Nephron progenitor cell (in vitro differentiated cells): ENCODE data around the gene DAG1.

Experiments used
- DNase-seq: peaks from one replicate; pipeline ENCODE4 v3.0.0; 2021
- H3K27ac Mint-ChIP-seq: 2 replicates; pipeline ENCODE4 v1.8.0; 2021; ENCODE audit warnings: mild to moderate bottlenecking, moderate library complexity, mixed read lengths
- H3K27me3 Mint-ChIP-seq: 2 replicates; pipeline ENCODE4 v1.8.0; 2021; ENCODE audit warnings: mild to moderate bottlenecking, low read depth, mixed read lengths; ENCODE audit not compliant: poor library complexity
- H3K36me3 Mint-ChIP-seq: 2 replicates; pipeline ENCODE4 v1.8.0; 2021; ENCODE audit warnings: low read depth, mixed read lengths
- H3K4me1 Mint-ChIP-seq: 2 replicates; pipeline ENCODE4 v1.8.0; 2021; ENCODE audit warnings: mixed read lengths
- H3K4me3 Mint-ChIP-seq: 2 replicates; pipeline ENCODE4 v1.8.0; 2021; ENCODE audit warnings: mild to moderate bottlenecking, moderate library complexity, mixed read lengths
- H3K9me3 Mint-ChIP-seq: 2 replicates; pipeline ENCODE4 v1.8.0; 2021; ENCODE audit warnings: mild to moderate bottlenecking, moderate library complexity, mixed read lengths
- CTCF ChIP-seq: fragments of 200-600 bp; sonication (generic); IDR thresholded peaks from 2 replicates; pipeline ENCODE4 v1.5.0; 2021; ENCODE audit warnings: antibody characterized with exemption

The DAG1 gene

GRCh38 chr3:49469936-49470713, at the start of gene DAG1:
Gene DAG1 (plus strand): TSS chr3:49470267. CDS start chr3:49510535, 40,268 bp downstream.
- DNase-seq: peak; percentile 99
- TF ChIP-seq CTCF: no peak
- H3K4me3 Mint-ChIP-seq: peak within 1 kb of the TSS; percentile 92
- H3K9me3 Mint-ChIP-seq: peaks cover 11% of the 10 kb centered on the region
- peak within 1 kb of the TSS; percentile 98 for H3K27ac Mint-ChIP-seq
- H3K27me3 Mint-ChIP-seq: peaks cover 10% of the 10 kb centered on the region
- H3K36me3 Mint-ChIP-seq: peaks cover 25% of the 10 kb centered on the region
- peaks cover 30% of the 10 kb centered on the region for H3K4me1 Mint-ChIP-seq

- TF ChIP-seq CTCF: no peak
- peaks cover 19% of the 10 kb centered on the region for H3K4me1 Mint-ChIP-seq
- peak overlapping the region; percentile 95 for H3K4me3 Mint-ChIP-seq
- H3K27ac Mint-ChIP-seq: peak overlapping the region; percentile 66
- H3K27me3 Mint-ChIP-seq: no peaks in the 10 kb centered on the region
- H3K9me3 Mint-ChIP-seq: no peaks in the 10 kb centered on the region
- no peak for DNase-seq
- H3K36me3 Mint-ChIP-seq: peaks cover 20% of the 10 kb centered on the region
Observed at GRCh38 chr3:49421890-49422378, 48.1 kb upstream of the DAG1 start.

DNA sequence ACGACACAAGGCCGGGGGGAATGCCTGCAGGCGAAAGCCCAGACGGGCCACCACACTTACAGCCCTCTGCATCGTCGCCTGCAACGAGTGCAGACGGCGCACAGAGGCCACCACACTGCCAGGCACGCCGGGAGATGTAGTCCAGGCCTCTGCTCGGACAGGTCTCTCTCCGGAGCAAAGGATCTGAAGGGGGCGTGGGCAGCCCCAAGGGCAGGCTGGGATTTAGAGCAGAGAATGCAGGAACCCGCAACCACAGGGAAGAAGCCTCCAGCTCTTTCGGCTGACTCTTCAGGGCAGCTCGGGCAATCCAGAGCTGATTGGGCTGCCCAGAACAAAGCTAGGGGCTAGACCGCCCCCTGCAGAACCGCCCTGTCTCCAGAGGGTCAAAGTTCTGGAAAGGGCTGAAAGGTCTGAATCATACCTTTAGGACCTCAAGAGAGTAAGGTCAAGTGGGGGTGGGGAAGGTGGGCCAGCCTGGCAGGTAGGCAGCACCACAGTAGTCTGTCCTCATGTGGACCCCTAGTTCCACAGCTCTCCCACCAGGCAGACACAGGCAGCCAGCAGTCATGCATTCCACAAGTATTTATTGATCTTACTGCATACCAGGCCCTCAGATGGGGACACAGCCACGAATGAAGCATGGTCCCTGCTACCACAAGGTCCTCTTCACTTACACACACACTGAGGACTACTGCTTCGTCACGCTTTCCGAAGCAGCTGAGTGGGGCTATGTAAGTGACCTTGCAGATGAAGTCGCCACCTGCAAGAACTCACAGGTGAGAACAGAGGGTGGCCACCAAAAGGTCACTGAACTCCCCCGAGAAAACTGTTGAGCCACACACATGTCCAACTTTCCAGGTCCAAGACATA, 47.5 kb upstream of the DAG1 start, which contains the start of gene AMT:
Gene AMT (minus strand): TSS at position 95 of the 870 bp plus-strand sequence. CDS start 23 bp downstream, at position 72.
- Mint-ChIP-seq H3K4me3 (peak within 1 kb of the TSS; percentile 95), H3K27me3 (no peaks in the 10 kb centered on the region), H3K4me1 (peaks cover 19% of the 10 kb centered on the region), H3K36me3 (peaks cover 20% of the 10 kb centered on the region), H3K27ac (peak within 1 kb of the TSS; percentile 66), H3K9me3 (no peaks in the 10 kb centered on the region)
- DNase-seq: peak; percentile 74
- no peak for TF ChIP-seq CTCF

DNA sequence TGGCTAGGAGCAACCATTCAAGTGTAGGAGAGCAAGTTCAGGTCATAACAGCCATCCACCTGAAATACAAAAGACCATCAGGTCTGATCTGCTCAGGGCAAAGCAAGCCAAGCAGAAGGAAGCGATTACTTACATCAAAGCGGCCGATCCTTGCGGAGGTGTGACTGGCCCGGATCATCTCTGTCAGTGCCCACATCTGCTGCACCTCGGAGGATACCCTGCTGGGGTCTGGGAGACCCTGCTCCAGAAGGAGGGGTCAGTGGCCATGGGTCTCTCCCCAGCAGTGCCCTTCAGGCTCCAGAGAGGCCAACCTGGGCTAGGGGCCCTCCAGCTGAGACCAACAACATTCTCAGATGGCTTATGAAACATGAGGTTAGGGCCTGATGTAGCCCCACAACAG, 45.3 kb upstream of the DAG1 start:
- no peaks in the 10 kb centered on the region for H3K9me3 Mint-ChIP-seq
- no peaks in the 10 kb centered on the region for H3K27me3 Mint-ChIP-seq
- no peak for DNase-seq
- no peak overlapping the region for H3K27ac Mint-ChIP-seq
- peaks cover 15% of the 10 kb centered on the region for H3K36me3 Mint-ChIP-seq
- TF ChIP-seq CTCF: no peak
- H3K4me3 Mint-ChIP-seq: no peak overlapping the region
- H3K4me1 Mint-ChIP-seq: peaks cover 29% of the 10 kb centered on the region

GRCh38 chr3:49427586-49427985, 42.5 kb upstream of the DAG1 start:
- no peak for TF ChIP-seq CTCF
- DNase-seq: no peak
- H3K9me3 Mint-ChIP-seq: no peaks in the 10 kb centered on the region
- no peaks in the 10 kb centered on the region for H3K27me3 Mint-ChIP-seq
- H3K4me1 Mint-ChIP-seq: peaks cover 16% of the 10 kb centered on the region
- H3K36me3 Mint-ChIP-seq: peaks cover 11% of the 10 kb centered on the region
- H3K4me3 Mint-ChIP-seq: peak overlapping the region; percentile 96
- no peak overlapping the region for H3K27ac Mint-ChIP-seq
